Right atrium auricular region (tissue), 2 donors: ENCODE data around the gene FAM184A. TPM values are rescaled to one million over a fixed set of nuclear protein-coding genes. Genes with fewer than 3 reads are reported as not detected.

ENCODE experiments used
- DNase-seq: peaks from one replicate; pipeline ENCODE4 v3.0.0-alpha.2; 2019; ENCODE audit warnings: low spot score
- H3K27ac ChIP-seq, 2 donors: fragments of 200-600 bp; sonication (generic); 1 replicate in 1 of 2; 2 replicates in 1 of 2; pipeline ENCODE4 v1.5.1; 2016 to 2019
- H3K27me3 ChIP-seq, 2 donors: fragments of 200-600 bp; sonication (generic); one replicate each; pipeline versions ENCODE4 v1.5.1 to v1.6.0; 2017 to 2019
- H3K36me3 ChIP-seq: fragments of 200-600 bp; sonication (generic); one replicate; pipeline ENCODE4 v1.5.1; 2016
- H3K4me1 ChIP-seq, 2 donors: fragments of 200-600 bp; sonication (generic); one replicate each; pipeline versions ENCODE4 v1.5.1 to v1.6.0; 2017 to 2019
- H3K4me3 ChIP-seq, 2 donors: fragments of 200-600 bp; sonication (generic); 1 replicate in 1 of 2; 2 replicates in 1 of 2; pipeline ENCODE4 v1.5.1; 2017 to 2019; ENCODE audit warnings: mild to moderate bottlenecking in 1 of 2, moderate library complexity in 1 of 2
- H3K9me3 ChIP-seq, 2 donors: fragments of 200-600 bp; sonication (generic); one replicate each; pipeline ENCODE4 v1.5.1; 2019
- total RNA-seq, 2 donors: library from RNA; depleted of rRNA; stranded (reverse); fragments of >200 nt; gene quantifications; one replicate each; pipeline ENCODE4 v1.1.0, GENCODE V29; 2016
- TF ChIP-seq, protein P1 (sequence below), 2 donors: fragments of 200-600 bp; sonication (generic); IDR thresholded peaks; one replicate each; pipeline ENCODE4 v1.5.1; 2019; ENCODE audit warnings: antibody characterized with exemption in 2 of 2

The FAM184A gene
- total RNA-seq, 2 donors from 2014 or later = 1.3 to 2.2 TPM

DNA sequence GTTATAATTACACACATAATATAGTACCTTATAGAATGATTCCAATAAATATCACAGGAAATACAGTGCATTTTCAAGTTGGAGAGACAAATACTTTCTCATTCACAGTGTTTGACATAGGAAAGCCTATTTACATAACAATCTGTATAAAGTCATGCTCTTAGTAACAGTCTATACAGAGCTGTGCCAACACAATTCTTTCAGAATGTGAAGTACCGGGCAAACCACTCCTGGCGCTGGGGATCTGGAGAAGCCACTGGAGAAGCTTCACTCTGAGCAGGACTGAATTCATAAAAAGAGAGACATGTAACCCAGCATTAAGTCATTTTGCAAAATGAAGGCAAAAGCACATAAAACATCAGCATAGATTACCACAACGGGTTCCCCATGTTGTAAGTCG, 118.6 kb downstream of the FAM184A start:
- Histone ChIP-seq H3K27me3 (no peaks in the 10 kb centered on the region), H3K9me3 (no peaks in the 10 kb centered on the region), H3K4me1 (no peaks in the 10 kb centered on the region), H3K27ac (no peak overlapping the region), H3K36me3 (no peaks in the 10 kb centered on the region), H3K4me3 (no peak overlapping the region)
- no peak for DNase-seq
- TF ChIP-seq, protein P1, sequence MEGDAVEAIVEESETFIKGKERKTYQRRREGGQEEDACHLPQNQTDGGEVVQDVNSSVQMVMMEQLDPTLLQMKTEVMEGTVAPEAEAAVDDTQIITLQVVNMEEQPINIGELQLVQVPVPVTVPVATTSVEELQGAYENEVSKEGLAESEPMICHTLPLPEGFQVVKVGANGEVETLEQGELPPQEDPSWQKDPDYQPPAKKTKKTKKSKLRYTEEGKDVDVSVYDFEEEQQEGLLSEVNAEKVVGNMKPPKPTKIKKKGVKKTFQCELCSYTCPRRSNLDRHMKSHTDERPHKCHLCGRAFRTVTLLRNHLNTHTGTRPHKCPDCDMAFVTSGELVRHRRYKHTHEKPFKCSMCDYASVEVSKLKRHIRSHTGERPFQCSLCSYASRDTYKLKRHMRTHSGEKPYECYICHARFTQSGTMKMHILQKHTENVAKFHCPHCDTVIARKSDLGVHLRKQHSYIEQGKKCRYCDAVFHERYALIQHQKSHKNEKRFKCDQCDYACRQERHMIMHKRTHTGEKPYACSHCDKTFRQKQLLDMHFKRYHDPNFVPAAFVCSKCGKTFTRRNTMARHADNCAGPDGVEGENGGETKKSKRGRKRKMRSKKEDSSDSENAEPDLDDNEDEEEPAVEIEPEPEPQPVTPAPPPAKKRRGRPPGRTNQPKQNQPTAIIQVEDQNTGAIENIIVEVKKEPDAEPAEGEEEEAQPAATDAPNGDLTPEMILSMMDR (IDR thresholded peaks at IDR 0.05) = no peak

DNA sequence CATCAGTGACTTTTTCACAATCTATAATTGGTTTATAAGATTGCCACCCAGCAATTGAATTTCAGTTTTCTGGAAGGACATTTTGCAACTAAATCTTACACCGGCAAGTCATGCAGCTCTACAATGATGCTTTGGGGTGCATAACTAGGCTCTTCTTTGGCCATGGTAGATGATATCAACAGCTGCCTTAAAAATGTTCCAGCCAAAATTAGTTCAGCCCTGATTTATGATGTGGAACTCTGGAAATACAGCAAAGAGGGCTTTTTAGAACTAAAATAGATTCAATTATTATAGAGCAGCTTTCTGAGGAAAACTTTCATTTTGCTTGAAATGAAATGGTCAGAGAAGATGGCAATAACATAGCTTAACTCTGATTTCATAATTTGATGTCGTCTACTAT, 125.1 kb downstream of the FAM184A start:
- Histone ChIP-seq H3K27ac (no peak overlapping the region), H3K4me1 (no peaks in the 10 kb centered on the region), H3K4me3 (no peak overlapping the region), H3K36me3 (no peaks in the 10 kb centered on the region), H3K27me3 (no peaks in the 10 kb centered on the region), H3K9me3 (no peaks in the 10 kb centered on the region)
- TF ChIP-seq, protein P1 (IDR thresholded peaks at IDR 0.05) = no peak
- no peak for DNase-seq

DNA sequence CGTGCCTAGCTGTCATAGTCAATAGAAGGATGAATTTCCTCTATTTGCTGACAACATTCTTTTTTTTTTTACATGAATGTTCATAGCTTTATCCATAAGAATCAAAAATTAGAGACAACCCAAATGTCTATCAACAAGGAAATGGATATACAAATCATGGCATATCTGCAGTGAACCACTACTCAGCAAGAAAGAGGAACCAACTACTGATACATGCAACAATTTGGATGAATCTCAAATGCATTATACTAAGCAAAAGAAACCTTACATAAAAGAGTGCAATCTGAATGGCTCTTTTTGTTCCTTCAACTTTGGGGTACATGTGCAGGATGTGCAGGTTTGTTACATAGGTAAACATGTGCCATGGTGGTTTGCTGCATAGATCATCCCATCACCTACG, 125.8 kb downstream of the FAM184A start:
- Histone ChIP-seq H3K9me3 (no peaks in the 10 kb centered on the region), H3K4me1 (no peaks in the 10 kb centered on the region), H3K27me3 (no peaks in the 10 kb centered on the region), H3K27ac (no peak overlapping the region), H3K36me3 (no peaks in the 10 kb centered on the region), H3K4me3 (no peak overlapping the region)
- TF ChIP-seq, protein P1 (IDR thresholded peaks at IDR 0.05) = no peak
- DNase-seq = no peak

DNA sequence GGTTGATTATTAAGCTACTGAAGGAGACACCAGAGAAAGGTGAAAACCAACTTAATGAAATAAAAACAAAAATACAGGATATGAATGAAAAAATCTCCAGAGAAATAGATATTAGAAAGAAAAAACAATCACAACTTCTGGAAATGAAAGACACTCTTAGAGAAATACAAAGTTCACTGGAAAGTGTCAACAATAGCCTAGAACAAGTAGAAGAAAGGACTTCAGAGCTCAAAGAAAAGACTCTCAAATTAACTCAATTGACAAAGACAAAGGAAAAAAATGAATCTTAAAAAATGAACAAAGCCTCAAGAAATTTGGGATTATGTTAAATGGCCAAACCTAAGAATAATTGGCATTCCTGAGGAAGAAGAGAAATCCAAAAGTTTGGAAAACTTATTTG, 133.2 kb downstream of the FAM184A start:
- no peaks in the 10 kb centered on the region for H3K4me1 ChIP-seq
- H3K27me3 ChIP-seq = no peaks in the 10 kb centered on the region
- H3K4me3 ChIP-seq = no peak overlapping the region
- TF ChIP-seq, protein P1 (IDR thresholded peaks at IDR 0.05) = no peak
- H3K27ac ChIP-seq = no peak overlapping the region
- peaks cover 0 to 13% of the 10 kb centered on the region in 2 donors for H3K9me3 ChIP-seq
- DNase-seq = no peak
- no peaks in the 10 kb centered on the region for H3K36me3 ChIP-seq

DNA sequence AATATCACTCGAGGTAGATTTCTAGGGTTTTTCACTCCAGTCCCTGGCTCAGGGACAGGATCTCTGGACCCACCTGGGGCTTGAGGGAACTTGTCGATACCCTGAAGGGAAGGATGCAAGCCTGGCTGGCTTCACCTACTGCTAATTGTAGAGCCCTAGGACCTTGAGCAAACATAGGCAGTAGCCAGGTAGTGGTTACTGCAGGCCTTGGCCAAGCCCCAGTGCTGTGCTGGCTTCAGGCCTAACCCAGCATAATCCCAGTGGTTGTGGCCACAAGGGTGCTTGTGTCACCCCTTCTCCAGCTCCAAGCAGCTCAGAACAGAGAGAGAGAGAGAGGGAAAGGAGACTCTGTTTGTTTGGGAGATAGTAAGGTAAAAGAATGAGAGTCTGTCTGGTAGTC, 137.7 kb downstream of the FAM184A start:
- no peaks in the 10 kb centered on the region for H3K27me3 ChIP-seq
- TF ChIP-seq, protein P1 (IDR thresholded peaks at IDR 0.05) = no peak
- peaks cover 0 to 3% of the 10 kb centered on the region in 2 donors for H3K4me1 ChIP-seq
- H3K36me3 ChIP-seq = no peaks in the 10 kb centered on the region
- H3K4me3 ChIP-seq = no peak overlapping the region
- H3K9me3 ChIP-seq = peaks cover 0 to 9% of the 10 kb centered on the region in 2 donors
- no peak overlapping the region for H3K27ac ChIP-seq
- DNase-seq = no peak

DNA sequence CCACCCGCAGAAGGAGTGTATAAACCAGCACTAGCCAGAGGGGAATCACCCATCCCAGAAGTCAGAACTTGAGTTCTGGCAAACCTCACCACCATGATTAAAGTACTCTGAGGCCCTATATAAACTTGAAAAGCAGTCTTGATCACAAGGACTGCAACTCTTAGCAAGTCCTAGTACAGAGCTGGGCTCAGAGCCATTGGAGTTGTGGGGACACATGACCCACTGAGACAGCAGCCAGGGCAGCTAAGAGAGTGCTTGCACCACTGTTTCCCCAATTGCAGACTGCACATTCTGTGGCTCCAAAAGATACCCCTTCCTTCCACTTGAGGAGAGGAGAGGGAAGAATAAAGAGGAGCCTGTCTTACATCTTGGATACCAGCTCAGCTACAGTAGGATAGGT, 138.8 kb downstream of the FAM184A start:
- no peak for DNase-seq
- H3K4me1 ChIP-seq = peaks cover 0 to 7% of the 10 kb centered on the region in 2 donors

More for the DNA sequence above, 138.8 kb downstream of the FAM184A start:
- no peak overlapping the region for H3K27ac ChIP-seq
- no peaks in the 10 kb centered on the region for H3K36me3 ChIP-seq
- TF ChIP-seq, protein P1 (IDR thresholded peaks at IDR 0.05) = no peak
- no peaks in the 10 kb centered on the region for H3K27me3 ChIP-seq
- peaks cover 0 to 4% of the 10 kb centered on the region in 2 donors for H3K9me3 ChIP-seq
- no peak overlapping the region for H3K4me3 ChIP-seq
